ENCODE results near the gene DENND1A. TPM values are rescaled to one million over a fixed set of nuclear protein-coding genes. Genes with fewer than 3 reads are reported as not detected.

Gene DENND1A
- total RNA-seq, 6 experiments from 2014 or later = 13.9 to 22.6 (median 16.3) TPM

DNA sequence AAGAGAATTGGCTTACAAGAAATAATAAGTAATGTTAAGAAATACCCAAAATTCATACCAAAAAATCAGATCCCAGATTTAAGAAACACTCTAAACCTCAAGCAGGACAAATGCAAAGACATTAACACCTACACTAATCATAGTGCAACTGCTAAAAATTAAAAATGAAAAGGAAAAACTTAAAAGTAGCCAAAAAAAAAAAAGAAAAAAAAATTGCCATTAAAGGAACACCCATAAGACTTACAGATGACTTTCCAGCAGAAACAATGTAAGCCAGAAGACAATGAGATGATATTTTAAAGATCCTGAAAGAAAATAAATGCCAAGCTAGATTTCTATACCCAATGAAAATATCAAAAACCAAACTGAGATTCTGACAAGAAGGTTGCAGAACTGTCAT, 101.5 kb downstream of the DENND1A start:
- TF ChIP-seq, protein P1, sequence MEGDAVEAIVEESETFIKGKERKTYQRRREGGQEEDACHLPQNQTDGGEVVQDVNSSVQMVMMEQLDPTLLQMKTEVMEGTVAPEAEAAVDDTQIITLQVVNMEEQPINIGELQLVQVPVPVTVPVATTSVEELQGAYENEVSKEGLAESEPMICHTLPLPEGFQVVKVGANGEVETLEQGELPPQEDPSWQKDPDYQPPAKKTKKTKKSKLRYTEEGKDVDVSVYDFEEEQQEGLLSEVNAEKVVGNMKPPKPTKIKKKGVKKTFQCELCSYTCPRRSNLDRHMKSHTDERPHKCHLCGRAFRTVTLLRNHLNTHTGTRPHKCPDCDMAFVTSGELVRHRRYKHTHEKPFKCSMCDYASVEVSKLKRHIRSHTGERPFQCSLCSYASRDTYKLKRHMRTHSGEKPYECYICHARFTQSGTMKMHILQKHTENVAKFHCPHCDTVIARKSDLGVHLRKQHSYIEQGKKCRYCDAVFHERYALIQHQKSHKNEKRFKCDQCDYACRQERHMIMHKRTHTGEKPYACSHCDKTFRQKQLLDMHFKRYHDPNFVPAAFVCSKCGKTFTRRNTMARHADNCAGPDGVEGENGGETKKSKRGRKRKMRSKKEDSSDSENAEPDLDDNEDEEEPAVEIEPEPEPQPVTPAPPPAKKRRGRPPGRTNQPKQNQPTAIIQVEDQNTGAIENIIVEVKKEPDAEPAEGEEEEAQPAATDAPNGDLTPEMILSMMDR (IDR thresholded peaks at IDR 0.05) = no peak
- H3K4me3 ChIP-seq = no peak overlapping the region

DNA sequence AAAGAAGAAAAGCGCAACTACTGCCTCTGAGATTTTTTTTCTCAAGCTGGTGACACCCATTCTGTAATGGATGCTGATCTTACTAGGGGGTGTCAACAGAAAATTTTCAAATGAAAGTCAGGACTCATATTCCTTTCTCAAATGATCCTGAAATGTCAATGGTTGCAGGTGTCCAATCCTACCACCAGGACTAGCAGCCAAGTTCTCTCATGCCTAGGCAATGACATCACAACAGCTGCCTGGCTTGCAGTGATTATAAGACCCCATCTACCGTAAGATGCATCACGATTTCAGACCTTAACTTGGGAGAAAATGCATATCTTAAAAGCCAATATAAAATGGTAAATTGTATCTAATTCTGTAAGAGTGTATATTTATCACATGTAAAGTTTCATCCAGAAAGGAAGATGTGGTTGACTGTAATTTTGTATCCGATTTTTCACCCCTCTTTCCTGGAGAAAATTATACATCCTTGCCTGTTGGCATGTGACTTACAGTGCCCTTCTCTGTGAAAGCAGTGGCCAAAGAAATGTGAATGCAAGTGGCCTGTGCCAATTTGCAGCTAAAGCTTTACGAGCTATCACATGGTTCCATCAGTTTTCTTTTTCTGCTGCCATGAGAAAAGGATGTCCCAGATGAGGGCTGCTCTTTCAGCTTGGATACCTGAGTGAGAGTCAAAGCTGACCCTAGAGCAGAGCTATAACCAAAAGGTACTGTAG, 104.4 kb downstream of the DENND1A start:
- TF ChIP-seq, protein P1 (IDR thresholded peaks at IDR 0.05) = no peak
- no peak for TF ChIP-seq POLR2A (IDR thresholded peaks at IDR 0.05)
- no peak overlapping the region for H3K4me3 ChIP-seq
- ATAC-seq (no peak), DNase-seq (no peak)
- no peaks in the 10 kb centered on the region for H3K4me1 ChIP-seq
- no peaks in the 10 kb centered on the region for H3K27me3 ChIP-seq
- H3K36me3 ChIP-seq = no peaks in the 10 kb centered on the region
- peaks cover 0 to 13% (median 6%) of the 10 kb centered on the region in 4 donors for H3K9me3 ChIP-seq
- intact Hi-C loops (cut with DNase I) = no loop called here
- 91% methylated on average over 5 of the region's 5 CpGs for WGBS (ENCODE audit: insufficient coverage, low coverage, low lambda C conversion rate, missing lambda C conversion rate)
- no peak overlapping the region for H3K27ac ChIP-seq

More for the DNA sequence above, 101.5 kb downstream of the DENND1A start:
- peaks cover 0 to 13% (median 6%) of the 10 kb centered on the region in 4 donors for H3K9me3 ChIP-seq
- no peaks in the 10 kb centered on the region for H3K27me3 ChIP-seq
- intact Hi-C loops (cut with DNase I) = no loop called here
- DNase-seq (no peak), ATAC-seq (no peak)
- H3K27ac ChIP-seq = no peak overlapping the region
- H3K4me1 ChIP-seq = no peaks in the 10 kb centered on the region
- H3K36me3 ChIP-seq = no peaks in the 10 kb centered on the region

DNA sequence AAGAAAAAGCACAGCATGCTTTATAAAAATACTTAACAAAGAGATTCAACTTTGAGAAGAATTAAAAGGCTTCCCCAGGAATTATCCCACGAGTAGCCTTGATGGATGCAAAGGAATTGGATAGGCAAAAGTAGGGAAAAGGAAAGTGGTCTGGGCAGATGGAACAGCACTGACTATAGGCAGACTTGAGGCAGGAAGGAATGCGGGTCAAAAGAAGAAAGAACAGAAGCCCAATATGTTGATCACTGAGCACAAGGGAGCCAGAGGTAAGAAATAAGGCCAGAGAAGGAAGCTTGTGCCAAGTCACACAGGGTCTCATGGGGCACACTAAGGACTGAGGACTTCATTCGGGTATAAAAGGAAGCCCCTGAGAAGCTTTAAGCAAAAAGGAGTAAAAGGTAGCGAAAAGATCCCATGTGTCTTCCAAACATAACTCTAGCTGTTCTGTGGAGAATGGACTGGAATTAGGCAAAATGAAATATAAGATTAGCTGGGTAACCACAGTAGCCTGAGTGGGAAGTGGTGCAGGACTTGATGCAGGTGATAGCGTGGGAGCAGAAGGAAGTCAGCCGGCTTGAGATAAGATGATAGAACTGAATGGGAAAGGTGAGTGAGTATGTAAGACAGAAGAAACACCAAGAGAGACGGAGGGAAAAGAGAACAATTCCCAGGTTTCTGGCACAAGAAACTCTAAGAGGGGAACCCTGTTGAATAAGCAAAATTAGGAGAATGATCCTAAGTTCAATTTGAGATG, 106.6 kb downstream of the DENND1A start:
- no peaks in the 10 kb centered on the region for H3K4me1 ChIP-seq
- intact Hi-C loops (cut with DNase I) = no loop called here
- H3K27ac ChIP-seq = no peak overlapping the region
- peaks cover 0 to 6% (median 1%) of the 10 kb centered on the region in 4 donors for H3K9me3 ChIP-seq
- H3K4me3 ChIP-seq = no peak overlapping the region
- DNase-seq (no peak), ATAC-seq (no peak)
- WGBS (ENCODE audit: insufficient coverage, low coverage, low lambda C conversion rate, missing lambda C conversion rate) = 78% methylated on average over 7 of the region's 7 CpGs
- TF ChIP-seq POLR2A (IDR thresholded peaks at IDR 0.05) = no peak
- TF ChIP-seq, protein P1 (IDR thresholded peaks at IDR 0.05) = no peak
- no peaks in the 10 kb centered on the region for H3K27me3 ChIP-seq
- no peaks in the 10 kb centered on the region for H3K36me3 ChIP-seq

DNA sequence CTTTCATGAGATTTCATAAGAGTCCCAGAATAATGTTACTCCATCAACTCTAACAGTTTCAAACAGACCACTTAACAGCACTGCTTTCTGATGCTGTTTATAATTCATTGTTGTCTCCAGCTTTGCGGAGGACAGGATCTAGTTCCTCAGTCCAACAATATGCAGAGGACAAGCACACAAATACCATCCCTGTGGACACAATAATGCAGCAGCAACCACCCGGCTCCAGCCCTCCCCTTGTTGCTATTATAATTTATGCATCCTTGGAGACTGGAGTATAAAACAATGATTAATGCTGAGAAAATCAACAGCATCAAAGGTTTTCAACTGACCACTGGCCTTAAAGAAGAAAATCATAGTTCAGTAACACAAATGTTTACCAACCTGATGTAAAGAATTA, 108.3 kb downstream of the DENND1A start:
- no peak for ATAC-seq
- Histone ChIP-seq H3K36me3 (no peaks in the 10 kb centered on the region), H3K4me3 (no peak overlapping the region), H3K9me3 (no peaks in the 10 kb centered on the region), H3K27ac (no peak overlapping the region), H3K4me1 (no peaks in the 10 kb centered on the region), H3K27me3 (no peaks in the 10 kb centered on the region)
- no peak for DNase-seq
- no peak for TF ChIP-seq POLR2A (IDR thresholded peaks at IDR 0.05)
- TF ChIP-seq, protein P1 (IDR thresholded peaks at IDR 0.05) = no peak
- intact Hi-C loops (cut with DNase I) = no loop called here
- 95% methylated on average over 2 of the region's 2 CpGs for WGBS (ENCODE audit: insufficient coverage, low coverage, low lambda C conversion rate, missing lambda C conversion rate)

Data from right lobe of liver (tissue), 6 donors.